ENCODE results near the gene AP2A2.

The AP2A2 gene

GRCh38 chr11:1017269-1018005, 91.8 kb downstream of the AP2A2 start:
- DNase-seq, result no peak

GRCh38 chr11:1018091-1018490, 92.4 kb downstream of the AP2A2 start:
- no peak for DNase-seq

GRCh38 chr11:1019321-1019910, 93.7 kb downstream of the AP2A2 start:
- DNase-seq, result no peak

- DNase-seq, result no peak
These were observed 94.7 kb downstream of the AP2A2 start for GRCh38 chr11:1020211-1020905.

GRCh38 chr11:1022411-1022810, 96.7 kb downstream of the AP2A2 start:
- no peak for DNase-seq

GRCh38 chr11:1022908-1023810, 97.5 kb downstream of the AP2A2 start:
- DNase-seq, result no peak

GRCh38 chr11:1023811-1024596, 98.3 kb downstream of the AP2A2 start:
- DNase-seq, result no peak

- no peak for DNase-seq
These were observed 99.1 kb downstream of the AP2A2 start for GRCh38 chr11:1024597-1025409.

- DNase-seq, result no peak
These were observed 99.9 kb downstream of the AP2A2 start for GRCh38 chr11:1025410-1026162.

- no peak for DNase-seq
These were observed 100.4 kb downstream of the AP2A2 start for GRCh38 chr11:1026163-1026450.

GRCh38 chr11:1026641-1027482, 101.2 kb downstream of the AP2A2 start:
- no peak for DNase-seq

- no peak for DNase-seq
These were observed 102.0 kb downstream of the AP2A2 start for GRCh38 chr11:1027483-1028290.

GRCh38 chr11:1028291-1028540, 102.5 kb downstream of the AP2A2 start:
- DNase-seq, result no peak

- no peak for DNase-seq
These were observed 102.9 kb downstream of the AP2A2 start for GRCh38 chr11:1028616-1029015.

GRCh38 chr11:1029051-1029450, 103.4 kb downstream of the AP2A2 start:
- no peak for DNase-seq

- no peak for DNase-seq
These were observed 104.0 kb downstream of the AP2A2 start for GRCh38 chr11:1029654-1030053.

- no peak for DNase-seq
These were observed 104.4 kb downstream of the AP2A2 start for GRCh38 chr11:1030086-1030485.

GRCh38 chr11:1030556-1030955, 104.9 kb downstream of the AP2A2 start:
- no peak for DNase-seq
